ENCODE data around the gene FGF22. TPM values are rescaled to one million over a fixed set of nuclear protein-coding genes. Genes with fewer than 3 reads are reported as not detected.

The FGF22 gene
- total RNA-seq, 1 donor from 2014 or later: not detected

GRCh38 chr19:688214-688613 lies 48.5 kb downstream of the FGF22 start:
- no peak for TF ChIP-seq CTCF (IDR thresholded peaks at IDR 0.05; ENCODE audit: insufficient read depth, low read length, severe bottlenecking)
- Histone ChIP-seq H3K27me3 (ENCODE audit: control insufficient read depth, insufficient read depth, low read length) (no peaks in the 10 kb centered on the region), H3K4me3 (ENCODE audit: low read depth, low read length) (no peak overlapping the region), H3K36me3 (ENCODE audit: control insufficient read depth, insufficient read depth, low read length) (no peaks in the 10 kb centered on the region)
- no peak for FAIRE-seq
- DNase-seq (ENCODE audit: low read depth): no peak

GRCh38 chr19:688992-689391 lies 49.3 kb downstream of the FGF22 start:
- FAIRE-seq: no peak
- DNase-seq (ENCODE audit: low read depth): no peak
- Histone ChIP-seq H3K27me3 (ENCODE audit: control insufficient read depth, insufficient read depth, low read length) (no peaks in the 10 kb centered on the region), H3K4me3 (ENCODE audit: low read depth, low read length) (no peak overlapping the region), H3K36me3 (ENCODE audit: control insufficient read depth, insufficient read depth, low read length) (no peaks in the 10 kb centered on the region)
- TF ChIP-seq CTCF (IDR thresholded peaks at IDR 0.05; ENCODE audit: insufficient read depth, low read length, severe bottlenecking): no peak

- H3K27me3 ChIP-seq (ENCODE audit: control insufficient read depth, insufficient read depth, low read length): no peaks in the 10 kb centered on the region
- no peak overlapping the region for H3K4me3 ChIP-seq (ENCODE audit: low read depth, low read length)
- TF ChIP-seq CTCF (IDR thresholded peaks at IDR 0.05; ENCODE audit: insufficient read depth, low read length, severe bottlenecking): no peak
- FAIRE-seq (no peak), DNase-seq (ENCODE audit: low read depth) (no peak)
- H3K36me3 ChIP-seq (ENCODE audit: control insufficient read depth, insufficient read depth, low read length): no peaks in the 10 kb centered on the region
These were observed 50.5 kb downstream of the FGF22 start for GRCh38 chr19:690203-690602.

Other genes with a start within 250 kb of the FGF22 start
- gene C2CD4C, start 230.7 kb upstream of the FGF22 start, total RNA-seq: 0.26 TPM in 2 replicates
- gene SHC2, start 178.8 kb upstream of the FGF22 start, total RNA-seq: under 0.01 and 0.51 TPM in 2 replicates
- gene MADCAM1, start 143.4 kb upstream of the FGF22 start, total RNA-seq: not detected in 2 replicates
- gene TPGS1, start 132.4 kb upstream of the FGF22 start, total RNA-seq: 16.8 and 23.2 TPM in 2 replicates
- 143 and 169 TPM in 2 replicates for gene CDC34, start 108.1 kb upstream of the FGF22 start, total RNA-seq
- not detected in 2 replicates for gene GZMM, start 95.8 kb upstream of the FGF22 start, total RNA-seq
- gene BSG, start 67.3 kb upstream of the FGF22 start, total RNA-seq: 349 and 369 TPM in 2 replicates
- gene HCN2, start 50.0 kb upstream of the FGF22 start, total RNA-seq: under 0.01 and 0.51 TPM in 2 replicates
- 27.5 and 29.0 TPM in 2 replicates for gene POLRMT, start 6.3 kb upstream of the FGF22 start, total RNA-seq
- gene RNF126, start 23.3 kb downstream of the FGF22 start, total RNA-seq: 28.3 and 42.6 TPM in 2 replicates
- 80.6 and 143 TPM in 2 replicates for gene FSTL3, start 36.5 kb downstream of the FGF22 start, total RNA-seq
- gene PRSS57, start 55.6 kb downstream of the FGF22 start, total RNA-seq: not detected in 2 replicates
- gene PALM, start 69.1 kb downstream of the FGF22 start, total RNA-seq: under 0.01 and 0.26 TPM in 2 replicates
- gene MISP, start 111.2 kb downstream of the FGF22 start, total RNA-seq: 105 and 138 TPM in 2 replicates
- 99.0 TPM in 2 replicates for gene PTBP1, start 157.6 kb downstream of the FGF22 start, total RNA-seq
- gene PLPPR3, start 182.1 kb downstream of the FGF22 start, total RNA-seq: not detected in 2 replicates
- gene AZU1, start 188.0 kb downstream of the FGF22 start, total RNA-seq: not detected in 2 replicates
- not detected in 2 replicates for gene PRTN3, start 201.1 kb downstream of the FGF22 start, total RNA-seq
- gene ELANE, start 212.4 kb downstream of the FGF22 start, total RNA-seq: not detected in 2 replicates
- 1.2 and 4.2 TPM in 2 replicates for gene CFD, start 219.8 kb downstream of the FGF22 start, total RNA-seq